Fibroblast of peridontal ligament (primary cell): ENCODE results near the gene LIPC.

Experiments
- DNase-seq: peaks from one replicate; pipeline ENCODE4 v3.0.0-alpha.2; 2010; ENCODE audit errors: extremely low read depth

The LIPC gene

GRCh38 chr15:58616171-58616570 lies 184.4 kb downstream of the LIPC start:
- DNase-seq: peak; percentile 41
